H9 (cell line): Measurements from ENCODE around the gene OR10H5. TPM values are rescaled to one million over a fixed set of nuclear protein-coding genes. Genes with fewer than 3 reads are reported as not detected.

Experiments
- DNase-seq: peaks from one replicate; pipeline ENCODE4 v3.0.0-alpha.2; 2017
- H2AFZ ChIP-seq: one replicate; pipeline ENCODE4 v1.6.1; 2013; ENCODE audit warnings: mild to moderate bottlenecking, low read length, control low read depth, moderate library complexity
- H2AK5ac ChIP-seq: 2 replicates; pipeline ENCODE4 v1.6.1; 2013; ENCODE audit warnings: low read length, control low read depth, mixed read lengths; ENCODE audit not compliant: insufficient read length
- H2BK120ac ChIP-seq: one replicate; pipeline ENCODE4 v1.6.1; 2013; ENCODE audit warnings: low read depth, mild to moderate bottlenecking, low read length, control low read depth, inconsistent platforms; ENCODE audit not compliant: poor library complexity, severe bottlenecking
- H2BK12ac ChIP-seq: 2 replicates; pipeline ENCODE4 v1.6.1; 2013; ENCODE audit warnings: low read length, control low read depth, mixed read lengths, low read depth; ENCODE audit not compliant: insufficient read length
- H2BK15ac ChIP-seq: 2 replicates; pipeline ENCODE4 v1.6.1; 2013; ENCODE audit warnings: low read depth, low read length, control low read depth
- H2BK20ac ChIP-seq: one replicate; pipeline ENCODE4 v1.6.1; 2013; ENCODE audit warnings: low read depth, mild to moderate bottlenecking, low read length, control low read depth, inconsistent platforms; ENCODE audit not compliant: poor library complexity, severe bottlenecking
- H2BK5ac ChIP-seq: 2 replicates; pipeline ENCODE4 v1.6.1; 2013; ENCODE audit warnings: low read length, control low read depth, mixed read lengths; ENCODE audit not compliant: insufficient read length
- H3K14ac ChIP-seq: 2 replicates; pipeline ENCODE4 v1.6.1; 2013; ENCODE audit warnings: low read length, control low read depth; ENCODE audit not compliant: insufficient read depth
- H3K18ac ChIP-seq: 2 replicates; pipeline ENCODE4 v1.6.1; 2013; ENCODE audit warnings: low read depth, mild to moderate bottlenecking, mixed read lengths, low read length, control low read depth; ENCODE audit not compliant: insufficient read length
- H3K23ac ChIP-seq: 2 replicates; pipeline ENCODE4 v1.6.1; 2013; ENCODE audit warnings: low read length, control low read depth, mixed read lengths, low read depth; ENCODE audit not compliant: insufficient read length
- H3K23me2 ChIP-seq: 2 replicates; pipeline ENCODE4 v1.6.1; 2013; ENCODE audit warnings: low read depth, mild to moderate bottlenecking, mixed read lengths, low read length, control low read depth; ENCODE audit not compliant: insufficient read length, poor library complexity, severe bottlenecking
- H3K27ac ChIP-seq: 2 replicates; pipeline ENCODE4 v1.5.1; 2013; ENCODE audit warnings: low read length, control low read depth, mixed read lengths, low read depth; ENCODE audit not compliant: insufficient read length
- H3K27me3 ChIP-seq: 2 replicates; pipeline ENCODE4 v1.6.1; 2013; ENCODE audit warnings: low read length, control low read depth, inconsistent platforms; ENCODE audit not compliant: insufficient read depth
- H3K4ac ChIP-seq: 2 replicates; pipeline ENCODE4 v1.6.1; 2013; ENCODE audit warnings: low read depth, mild to moderate bottlenecking, control low read depth, inconsistent platforms, low read length, moderate library complexity
- H3K4me1 ChIP-seq: 2 replicates; pipeline ENCODE4 v1.6.1; 2013; ENCODE audit warnings: low read length, control low read depth, inconsistent platforms; ENCODE audit not compliant: insufficient read depth
- H3K4me2 ChIP-seq: 2 replicates; pipeline ENCODE4 v1.6.1; 2013; ENCODE audit warnings: low read length, control low read depth, mixed read lengths; ENCODE audit not compliant: insufficient read length, insufficient read depth
- H3K56ac ChIP-seq: 2 replicates; pipeline ENCODE4 v1.6.1; 2013; ENCODE audit warnings: low read depth, mild to moderate bottlenecking, mixed read lengths, low read length, control low read depth; ENCODE audit not compliant: insufficient read length
- H3K79me1 ChIP-seq: 2 replicates; pipeline ENCODE4 v1.6.1; 2013; ENCODE audit warnings: low read depth, mild to moderate bottlenecking, moderate library complexity, low read length, control low read depth, inconsistent platforms; ENCODE audit not compliant: insufficient read depth, poor library complexity, severe bottlenecking
- H3K79me2 ChIP-seq: 2 replicates; pipeline ENCODE4 v1.6.1; 2013; ENCODE audit warnings: low read length, control low read depth, inconsistent platforms; ENCODE audit not compliant: insufficient read depth
- H3K9ac ChIP-seq: 2 replicates; pipeline ENCODE4 v1.6.1; 2013; ENCODE audit warnings: low read length, control low read depth, mixed read lengths; ENCODE audit not compliant: insufficient read length; ENCODE audit errors: extremely low read depth
- H3K9me3 ChIP-seq: one replicate; pipeline ENCODE4 v1.6.1; 2013; ENCODE audit warnings: low read depth, low read length, inconsistent platforms; ENCODE audit not compliant: control insufficient read depth
- H3T11ph ChIP-seq: one replicate; pipeline ENCODE4 v1.6.1; 2013; ENCODE audit warnings: mild to moderate bottlenecking, low read length, control low read depth, inconsistent platforms
- H4K20me1 ChIP-seq: one replicate; pipeline ENCODE4 v1.6.1; 2013; ENCODE audit not compliant: control insufficient read depth, insufficient read length, insufficient read depth
- H4K5ac ChIP-seq: 2 replicates; pipeline ENCODE4 v1.6.1; 2013; ENCODE audit warnings: low read depth, mild to moderate bottlenecking, mixed read lengths, low read length, control low read depth; ENCODE audit not compliant: insufficient read length
- H4K8ac ChIP-seq: replicated peaks from 2 replicates; pipeline ENCODE4 v1.6.1; 2013; ENCODE audit warnings: low read length, control low read depth, mixed read lengths, low read depth; ENCODE audit not compliant: insufficient read length
- H4K91ac ChIP-seq: 2 replicates; pipeline ENCODE4 v1.6.1; 2013; ENCODE audit warnings: low read depth, mild to moderate bottlenecking, moderate library complexity, mixed read lengths, low read length, control low read depth; ENCODE audit not compliant: insufficient read length
- H3K27ac Mint-ChIP-seq, 3 experiments: 2 replicates in 2 of 3; 3 replicates in 1 of 3; pipeline ENCODE4 v1.8.0; 2020 to 2021; ENCODE audit warnings: mixed read lengths in 3 of 3, mild to moderate bottlenecking in 1 of 3, moderate library complexity in 1 of 3
- H3K27me3 Mint-ChIP-seq: 2 replicates; pipeline ENCODE4 v1.8.0; 2021; ENCODE audit warnings: low read depth, mild to moderate bottlenecking, moderate library complexity, mixed read lengths
- H3K36me3 Mint-ChIP-seq, 3 experiments: 2 replicates in 2 of 3; 3 replicates in 1 of 3; pipeline ENCODE4 v1.8.0; 2020 to 2021; ENCODE audit warnings: low read depth in 3 of 3, mixed read lengths in 3 of 3; ENCODE audit not compliant: insufficient read depth in 1 of 3
- H3K4me1 Mint-ChIP-seq, 2 experiments: 2 replicates each; pipeline ENCODE4 v1.8.0; 2020; ENCODE audit warnings: mixed read lengths in 2 of 2
- H3K4me3 Mint-ChIP-seq, 2 experiments: 2 replicates in 1 of 2; 3 replicates in 1 of 2; pipeline ENCODE4 v1.8.0; 2020 to 2021; ENCODE audit warnings: mild to moderate bottlenecking in 2 of 2, mixed read lengths in 2 of 2, moderate library complexity in 1 of 2
- H3K9me3 Mint-ChIP-seq, 2 experiments: 2 replicates in 1 of 2; 3 replicates in 1 of 2; pipeline ENCODE4 v1.8.0; 2020; ENCODE audit warnings: mild to moderate bottlenecking in 2 of 2, mixed read lengths in 2 of 2, moderate library complexity in 1 of 2
- CTCF ChIP-seq: fragments of 200-600 bp; sonication (generic); conservative IDR thresholded peaks from 3 replicates; pipeline ENCODE4 v1.8.0; 2021; ENCODE audit warnings: antibody characterized with exemption, mild to moderate bottlenecking
- WGBS: extraction: QIAGEN DNeasy Blood & Tissue Kit; methylation state at CpG from one replicate; pipeline ENCODE4 v1.1.7; 2013; ENCODE audit warnings: missing lambda C conversion rate, low lambda C conversion rate, mixed read lengths; ENCODE audit not compliant: insufficient read length; ENCODE audit errors: extremely low coverage; 5-methylcytosine and 5-hydroxymethylcytosine counted together
- total RNA-seq: library from RNA; stranded (reverse); gene quantifications from 2 replicates; pipeline ENCODE4 v1.2.1, GENCODE V29; 2021

Gene OR10H5
- total RNA-seq, 1 experiment from 2014 or later = not detected

GRCh38 chr19:15846923-15847322 lies 59.5 kb downstream of the OR10H5 start:
- H3K36me3 Mint-ChIP-seq = peaks cover 18 to 34% (median 19%) of the 10 kb centered on the region in 3 experiments
- no peak for DNase-seq
- no CpG with 5 or more reads among the region's 6 CpGs for WGBS

More at GRCh38 chr19:15846923-15847322, 59.5 kb downstream of the OR10H5 start:
- H3K23me2 ChIP-seq = no peaks in the 10 kb centered on the region
- H3K18ac ChIP-seq = no peak overlapping the region
- no peak overlapping the region for H3K27ac ChIP-seq
- H4K5ac ChIP-seq = no peak overlapping the region
- no peak overlapping the region for H3T11ph ChIP-seq
- H4K20me1 ChIP-seq = no peaks in the 10 kb centered on the region
- H3K56ac ChIP-seq = no peak overlapping the region
- H4K91ac ChIP-seq = no peak overlapping the region
- no peak overlapping the region for H3K4me2 ChIP-seq
- H2BK20ac ChIP-seq = no peak overlapping the region
- Mint-ChIP-seq H3K27me3 (peaks cover 3% of the 10 kb centered on the region; the same call in 1 of the 2 replicates), H3K4me1 (no peaks in the 10 kb centered on the region), H3K9me3 (peaks cover 89 to 91% of the 10 kb centered on the region in 2 experiments), H3K27ac (no peak overlapping the region), H3K4me3 (no peak overlapping the region)
- H3K4ac ChIP-seq = no peak overlapping the region
- no peak overlapping the region for H2BK120ac ChIP-seq
- H3K4me1 ChIP-seq = no peaks in the 10 kb centered on the region
- H3K23ac ChIP-seq = no peak overlapping the region
- no peak overlapping the region for H4K8ac ChIP-seq
- no peak overlapping the region for H2AFZ ChIP-seq
- H3K27me3 ChIP-seq = no peaks in the 10 kb centered on the region
- no peak overlapping the region for H3K9ac ChIP-seq
- H3K79me2 ChIP-seq = no peaks in the 10 kb centered on the region
- no peak overlapping the region for H2AK5ac ChIP-seq
- peaks cover 99% of the 10 kb centered on the region for H3K9me3 ChIP-seq
- no peak for TF ChIP-seq CTCF
- H3K14ac ChIP-seq = no peak overlapping the region
- no peaks in the 10 kb centered on the region for H3K79me1 ChIP-seq
- H2BK15ac ChIP-seq = no peak overlapping the region
- no peak overlapping the region for H2BK5ac ChIP-seq
- H2BK12ac ChIP-seq = no peak overlapping the region
